ENCODE results near the gene HTR2A. TPM values are rescaled to one million over a fixed set of nuclear protein-coding genes. Genes with fewer than 3 reads are reported as not detected.

The HTR2A gene
- total RNA-seq, 4 donors from 2014 or later, result 0.06 to 0.55 (median 0.10) TPM; not detected in 1

DNA sequence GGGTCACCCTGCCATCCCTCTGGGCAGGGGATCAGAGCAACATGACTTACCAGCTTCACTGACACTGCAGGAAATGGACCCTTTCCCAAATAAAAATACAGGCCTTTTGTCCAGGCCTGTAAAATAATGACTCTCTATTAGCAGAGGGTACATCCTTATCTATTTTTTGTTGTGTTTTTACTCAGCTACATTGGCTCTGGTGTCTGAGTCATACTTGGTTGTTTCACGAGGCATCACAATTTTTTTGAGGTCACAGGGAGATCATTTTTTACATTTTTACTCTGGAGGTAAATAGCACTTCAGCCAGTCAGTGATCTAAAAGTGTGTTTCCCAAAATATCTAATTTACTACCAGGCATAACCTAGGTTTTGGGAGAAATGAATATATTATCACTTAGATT is 6.9 kb upstream of the HTR2A start:
- no peak for DNase-seq (ENCODE audit: low spot score in 2 of 2)
- intact Hi-C loops (cut with DNase I; ENCODE audit: low total_unique reads), result no loop called here
- TF ChIP-seq, protein P1, sequence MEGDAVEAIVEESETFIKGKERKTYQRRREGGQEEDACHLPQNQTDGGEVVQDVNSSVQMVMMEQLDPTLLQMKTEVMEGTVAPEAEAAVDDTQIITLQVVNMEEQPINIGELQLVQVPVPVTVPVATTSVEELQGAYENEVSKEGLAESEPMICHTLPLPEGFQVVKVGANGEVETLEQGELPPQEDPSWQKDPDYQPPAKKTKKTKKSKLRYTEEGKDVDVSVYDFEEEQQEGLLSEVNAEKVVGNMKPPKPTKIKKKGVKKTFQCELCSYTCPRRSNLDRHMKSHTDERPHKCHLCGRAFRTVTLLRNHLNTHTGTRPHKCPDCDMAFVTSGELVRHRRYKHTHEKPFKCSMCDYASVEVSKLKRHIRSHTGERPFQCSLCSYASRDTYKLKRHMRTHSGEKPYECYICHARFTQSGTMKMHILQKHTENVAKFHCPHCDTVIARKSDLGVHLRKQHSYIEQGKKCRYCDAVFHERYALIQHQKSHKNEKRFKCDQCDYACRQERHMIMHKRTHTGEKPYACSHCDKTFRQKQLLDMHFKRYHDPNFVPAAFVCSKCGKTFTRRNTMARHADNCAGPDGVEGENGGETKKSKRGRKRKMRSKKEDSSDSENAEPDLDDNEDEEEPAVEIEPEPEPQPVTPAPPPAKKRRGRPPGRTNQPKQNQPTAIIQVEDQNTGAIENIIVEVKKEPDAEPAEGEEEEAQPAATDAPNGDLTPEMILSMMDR (IDR thresholded peaks at IDR 0.05), result no peak
- TF ChIP-seq POLR2A (IDR thresholded peaks at IDR 0.05), result no peak
- 37 to 47% methylated on average over 1 of the region's 1 CpG for WGBS, 2 donors
- no peak overlapping the region for H3K4me3 ChIP-seq (ENCODE audit: low read depth, poor library complexity, severe bottlenecking)

DNA sequence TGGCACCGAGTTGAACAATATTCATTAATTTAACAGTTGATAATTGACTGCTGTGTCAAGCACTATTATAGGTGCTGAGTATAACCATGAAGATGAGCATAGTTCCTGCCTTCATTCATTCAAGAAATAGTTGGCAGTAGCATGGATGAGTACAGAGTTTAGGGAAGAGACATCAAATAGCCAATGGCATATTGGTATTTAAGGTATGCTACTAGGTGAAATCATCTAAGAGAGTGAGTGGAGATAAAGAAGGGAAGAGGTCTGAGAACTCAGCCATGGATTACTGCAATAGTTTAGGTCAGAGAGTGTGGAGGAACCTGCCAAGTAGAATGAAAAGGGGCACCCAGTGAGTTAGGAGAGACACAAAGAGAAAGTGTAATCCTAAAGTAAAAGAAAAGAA is 4.9 kb upstream of the HTR2A start:
- no peak for DNase-seq (ENCODE audit: low spot score in 2 of 2)
- TF ChIP-seq POLR2A (IDR thresholded peaks at IDR 0.05), result no peak
- TF ChIP-seq, protein P1 (IDR thresholded peaks at IDR 0.05), result no peak
- no peak overlapping the region for H3K4me3 ChIP-seq (ENCODE audit: low read depth, poor library complexity, severe bottlenecking)
- WGBS, 2 donors, result 80 to 90% methylated on average over 1 of the region's 1 CpG
- intact Hi-C loops (cut with DNase I; ENCODE audit: low total_unique reads), result no loop called here

DNA sequence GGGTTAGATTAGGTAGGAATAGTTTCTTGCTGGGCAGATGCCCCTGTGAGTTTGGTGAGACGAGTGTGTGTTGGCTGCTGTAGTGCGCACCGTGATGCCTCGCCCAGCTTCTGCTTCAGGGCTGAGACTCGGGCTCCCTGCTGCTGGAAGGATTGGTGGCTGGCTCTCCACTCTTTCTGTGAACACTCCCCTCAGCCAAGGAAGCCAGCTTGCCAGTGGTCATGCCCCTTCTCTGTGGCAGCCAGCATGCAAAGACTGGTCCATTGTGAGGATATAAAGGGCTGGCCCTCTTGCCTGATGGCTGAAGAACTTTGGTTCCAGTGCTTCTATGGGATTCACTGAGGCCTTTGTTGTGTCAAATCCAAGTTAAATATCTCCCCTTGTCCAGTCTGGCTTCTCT is 2.9 kb upstream of the HTR2A start:
- DNase-seq (ENCODE audit: low spot score in 2 of 2), result no peak
- no peak for TF ChIP-seq POLR2A (IDR thresholded peaks at IDR 0.05)
- TF ChIP-seq, protein P1 (IDR thresholded peaks at IDR 0.05), result no peak
- WGBS, 2 donors, result 52 to 54% methylated on average over 5 of the region's 5 CpGs
- H3K4me3 ChIP-seq (ENCODE audit: low read depth, poor library complexity, severe bottlenecking), result no peak overlapping the region
- intact Hi-C loops (cut with DNase I; ENCODE audit: low total_unique reads), result no loop called here

DNA sequence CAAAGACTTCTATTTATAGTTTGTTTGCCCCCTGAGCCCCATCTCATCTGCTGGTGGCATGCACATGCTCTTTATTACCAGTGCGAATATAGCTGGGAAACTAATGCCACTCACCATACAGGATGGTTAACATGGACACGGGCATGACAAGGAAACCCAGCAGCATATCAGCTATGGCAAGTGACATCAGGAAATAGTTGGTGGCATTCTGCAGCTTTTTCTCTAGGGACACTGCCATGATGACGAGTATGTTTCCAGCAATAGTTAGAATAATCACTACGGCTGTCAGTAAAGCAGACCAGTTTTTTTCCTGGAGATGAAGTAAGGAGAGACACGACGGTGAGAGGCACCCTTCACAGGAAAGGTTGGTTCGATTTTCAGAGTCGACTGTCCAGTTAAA is 1.5 kb downstream of the HTR2A start:
- DNase-seq (ENCODE audit: low spot score in 2 of 2), result no peak
- 54 to 68% methylated on average over 8 of the region's 8 CpGs for WGBS, 2 donors
- H3K4me3 ChIP-seq (ENCODE audit: low read depth, poor library complexity, severe bottlenecking), result no peak overlapping the region
- TF ChIP-seq POLR2A (IDR thresholded peaks at IDR 0.05), result no peak
- TF ChIP-seq, protein P1 (IDR thresholded peaks at IDR 0.05), result no peak
- intact Hi-C loops (cut with DNase I; ENCODE audit: low total_unique reads), result no loop called here

DNA sequence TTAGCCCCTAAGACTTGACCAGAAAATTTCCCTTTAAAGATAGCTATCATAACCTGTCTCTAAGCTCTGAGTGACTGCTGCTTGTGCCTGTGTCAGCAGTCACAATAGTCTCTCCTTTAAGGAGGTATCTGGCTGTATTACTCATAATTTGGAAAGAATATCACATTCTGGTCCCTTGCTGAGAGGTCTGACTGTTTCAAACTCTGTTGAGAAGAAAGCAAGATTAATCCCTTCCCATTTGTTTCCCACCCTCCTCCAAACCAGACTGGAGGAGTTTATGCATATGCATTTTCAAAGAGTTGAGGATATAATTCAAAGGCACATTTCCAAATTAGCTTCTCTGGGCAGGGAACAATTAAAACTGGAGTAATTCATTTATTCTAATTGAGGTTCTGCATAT is 2.3 kb downstream of the HTR2A start:
- H3K4me3 ChIP-seq (ENCODE audit: low read depth, poor library complexity, severe bottlenecking), result no peak overlapping the region
- TF ChIP-seq, protein P1 (IDR thresholded peaks at IDR 0.05), result no peak
- no peak for TF ChIP-seq POLR2A (IDR thresholded peaks at IDR 0.05)
- DNase-seq (ENCODE audit: low spot score in 2 of 2), result no peak
- intact Hi-C loops (cut with DNase I; ENCODE audit: low total_unique reads), result no loop called here

DNA sequence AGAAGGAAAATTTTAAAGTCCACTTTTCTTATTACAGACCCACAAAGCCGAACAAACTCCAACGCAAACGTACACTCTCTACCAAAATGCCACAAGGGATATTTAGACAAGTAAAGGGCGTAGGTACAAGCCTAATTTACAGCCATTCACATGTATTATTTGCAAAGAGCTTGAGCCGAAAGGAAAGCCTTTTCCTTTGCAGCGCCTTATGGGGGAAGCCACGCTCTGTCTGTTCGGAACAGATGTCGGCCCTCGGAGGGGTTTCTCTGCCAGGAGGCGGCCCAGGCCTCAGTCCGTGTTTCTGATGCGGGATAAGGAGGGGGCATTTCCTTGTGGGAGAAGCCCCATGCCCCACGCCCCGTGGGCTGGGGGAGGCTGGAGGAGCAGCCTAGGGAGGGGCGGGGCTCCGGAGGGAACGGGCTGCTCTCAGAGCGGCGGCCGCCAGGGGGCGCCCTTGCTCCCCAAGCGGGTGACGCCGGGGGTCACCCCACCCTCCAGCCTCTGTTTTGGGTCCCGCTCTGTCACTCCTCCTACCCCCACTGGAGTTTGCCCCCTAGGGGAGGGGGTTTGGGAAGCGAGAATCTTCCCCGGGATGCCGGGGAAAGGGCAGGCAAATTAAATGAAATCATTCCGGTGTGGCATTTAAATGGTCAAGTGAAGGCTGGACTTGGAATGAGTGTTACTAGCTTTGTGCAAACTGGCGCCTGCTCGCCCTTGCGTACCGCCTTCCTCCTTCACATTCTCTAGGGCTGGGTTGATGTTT is 2.9 kb downstream of the HTR2A start:
- WGBS, 2 donors, result 1 to 3% methylated on average over 26 to 33 of the region's 34 CpGs
- intact Hi-C loops (cut with DNase I; ENCODE audit: low total_unique reads), result no loop called here
- peak overlapping the region; percentile 51 for H3K4me3 ChIP-seq (ENCODE audit: low read depth, poor library complexity, severe bottlenecking)
- TF ChIP-seq, protein P1 (IDR thresholded peaks at IDR 0.05), result peak in 1 of 3 donors; percentile 30
- TF ChIP-seq POLR2A (IDR thresholded peaks at IDR 0.05), result no peak
- peak; percentile 34 to 93 for DNase-seq (ENCODE audit: low spot score in 2 of 2)

All from lower leg skin (tissue), 4 donors.